Panc1 (cell line): ENCODE measurements around the gene UTF1. TPM values are rescaled to one million over a fixed set of nuclear protein-coding genes. Genes with fewer than 3 reads are reported as not detected.

Source experiments
- ATAC-seq: fragments of 200-7000 bp; cut with Tn5 transposase; 2 replicates; pipeline ENCODE4 v1.9.1; 2020; ENCODE audit warnings: mild to moderate bottlenecking, moderate library complexity
- BruUV-seq: library from RNA; stranded (reverse); fragments of 400-500 nt; replicated peaks from 2 replicates; lab custom pipeline; 2021; lab: Mats Ljungman, UMichigan
- CTCF ChIA-PET: fragments of 300-600 bp; sonication (Branson Sonifier 250); formaldehyde crosslinking; loops from one replicate; lab custom pipeline; 2022; ENCODE audit warnings: antibody characterized with exemption; lab: Charles Lee
- POLR2A ChIA-PET: fragments of 300-600 bp; sonication (Branson Sonifier 250); formaldehyde crosslinking; loops from one replicate; lab custom pipeline; 2022; ENCODE audit warnings: antibody characterized with exemption; lab: Charles Lee
- DNase-seq: peaks from one replicate; pipeline ENCODE4 v3.0.0-alpha.2; 2010; ENCODE audit warnings: low read depth, low spot score
- H3K27ac ChIP-seq: 2 replicates; pipeline ENCODE4 v1.5.1; 2011; ENCODE audit warnings: mild to moderate bottlenecking, low read length, inconsistent platforms
- H3K27me3 ChIP-seq: fragments of 200-500 bp; sonication (Bioruptor generic); 2 replicates; pipeline ENCODE4 v1.6.0; 2014; ENCODE audit warnings: low read length, inconsistent platforms; ENCODE audit not compliant: control insufficient read depth, insufficient read depth
- H3K36me3 ChIP-seq: fragments of 200-500 bp; sonication (Bioruptor generic); 2 replicates; pipeline ENCODE4 v1.5.1; 2014; ENCODE audit warnings: inconsistent platforms, mild to moderate bottlenecking, low read length, moderate library complexity; ENCODE audit not compliant: control insufficient read depth, insufficient read depth
- H3K4me1 ChIP-seq: 2 replicates; pipeline ENCODE4 v1.5.1; 2011; ENCODE audit warnings: inconsistent platforms, mild to moderate bottlenecking, low read length, moderate library complexity; ENCODE audit not compliant: control insufficient read depth, insufficient read depth
- H3K4me3 ChIP-seq, 2 experiments: 2 replicates each; pipeline ENCODE4 v1.5.1; 2011 to 2012; ENCODE audit warnings: low read depth in 2 of 2, low read length in 2 of 2, mild to moderate bottlenecking in 2 of 2, inconsistent platforms in 1 of 2, moderate library complexity in 1 of 2
- H3K9me3 ChIP-seq: fragments of 200-500 bp; sonication (Bioruptor generic); 2 replicates; pipeline ENCODE4 v1.5.1; 2014; ENCODE audit warnings: low read depth, mild to moderate bottlenecking, inconsistent platforms, low read length, moderate library complexity; ENCODE audit not compliant: control insufficient read depth, insufficient read depth
- CTCF ChIP-seq: fragments of 450-650 bp; IDR thresholded peaks from 2 replicates; pipeline ENCODE4 v1.5.1; 2017; ENCODE audit warnings: mild to moderate bottlenecking
- POLR2AphosphoS5 ChIP-seq: IDR thresholded peaks from 2 replicates; pipeline ENCODE4 v1.6.1; 2012; ENCODE audit warnings: mild to moderate bottlenecking, low read depth, low read length, moderate library complexity
- SIN3A ChIP-seq: IDR thresholded peaks from 2 replicates; pipeline ENCODE4 v1.6.1; 2012; ENCODE audit warnings: low read depth, mild to moderate bottlenecking, low read length, moderate library complexity, borderline replicate concordance; ENCODE audit not compliant: insufficient read depth
- TCF7L2 ChIP-seq: IDR thresholded peaks from 2 replicates; pipeline ENCODE4 v1.6.1; 2011; ENCODE audit warnings: mild to moderate bottlenecking, low read depth, low read length, inconsistent platforms
- in situ Hi-C: cut with HindIII; loops from 2 replicates; pipeline ENCODE4 v1.10.0; 2016; ENCODE audit warnings: low sequenced_read_pairs, low pct_unique_long_range_greater_than_20kb
- intact Hi-C: fragments of 100-400 bp; cut with micrococcal nuclease; formaldehyde crosslinking; loops from one replicate; pipeline ENCODE4 v1.10.0; 2022; ENCODE audit not compliant: unreplicated experiment
- total RNA-seq: library from RNA; stranded (reverse); gene quantifications from one replicate; pipeline ENCODE4 v1.2.1, GENCODE V29; 2021; ENCODE audit not compliant: unreplicated experiment
- TF ChIP-seq, protein P1 (sequence below), 2 experiments: IDR thresholded peaks; 2 replicates each; pipeline ENCODE4 v1.6.1; 2011 to 2012; ENCODE audit warnings: low read depth in 2 of 2, control low read depth in 1 of 2, low read length in 1 of 2, mild to moderate bottlenecking in 1 of 2, moderate library complexity in 1 of 2; ENCODE audit not compliant: insufficient read depth in 1 of 2

The UTF1 gene
- total RNA-seq, 1 experiment from 2014 or later, result not detected

GRCh38 chr10:133245439-133246235 is 15.6 kb downstream of the UTF1 start:
- H3K4me3 ChIP-seq, result no peak overlapping the region
- H3K27me3 ChIP-seq, result no peaks in the 10 kb centered on the region
- ATAC-seq (no peak), DNase-seq (no peak)
- no TSS peak for BruUV-seq
- H3K27ac ChIP-seq, result no peak overlapping the region
- intact Hi-C loops, result no loop called here
- in situ Hi-C loops, result no loop called here
- H3K36me3 ChIP-seq, result no peaks in the 10 kb centered on the region
- no peaks in the 10 kb centered on the region for H3K4me1 ChIP-seq
- H3K9me3 ChIP-seq, result no peaks in the 10 kb centered on the region
- CTCF ChIA-PET, result no interaction called here
- POLR2A ChIA-PET, result no interaction called here
- TF ChIP-seq CTCF (no peak), SIN3A (no peak), POLR2AphosphoS5 (no peak), TCF7L2 (no peak)
- TF ChIP-seq, protein P1, sequence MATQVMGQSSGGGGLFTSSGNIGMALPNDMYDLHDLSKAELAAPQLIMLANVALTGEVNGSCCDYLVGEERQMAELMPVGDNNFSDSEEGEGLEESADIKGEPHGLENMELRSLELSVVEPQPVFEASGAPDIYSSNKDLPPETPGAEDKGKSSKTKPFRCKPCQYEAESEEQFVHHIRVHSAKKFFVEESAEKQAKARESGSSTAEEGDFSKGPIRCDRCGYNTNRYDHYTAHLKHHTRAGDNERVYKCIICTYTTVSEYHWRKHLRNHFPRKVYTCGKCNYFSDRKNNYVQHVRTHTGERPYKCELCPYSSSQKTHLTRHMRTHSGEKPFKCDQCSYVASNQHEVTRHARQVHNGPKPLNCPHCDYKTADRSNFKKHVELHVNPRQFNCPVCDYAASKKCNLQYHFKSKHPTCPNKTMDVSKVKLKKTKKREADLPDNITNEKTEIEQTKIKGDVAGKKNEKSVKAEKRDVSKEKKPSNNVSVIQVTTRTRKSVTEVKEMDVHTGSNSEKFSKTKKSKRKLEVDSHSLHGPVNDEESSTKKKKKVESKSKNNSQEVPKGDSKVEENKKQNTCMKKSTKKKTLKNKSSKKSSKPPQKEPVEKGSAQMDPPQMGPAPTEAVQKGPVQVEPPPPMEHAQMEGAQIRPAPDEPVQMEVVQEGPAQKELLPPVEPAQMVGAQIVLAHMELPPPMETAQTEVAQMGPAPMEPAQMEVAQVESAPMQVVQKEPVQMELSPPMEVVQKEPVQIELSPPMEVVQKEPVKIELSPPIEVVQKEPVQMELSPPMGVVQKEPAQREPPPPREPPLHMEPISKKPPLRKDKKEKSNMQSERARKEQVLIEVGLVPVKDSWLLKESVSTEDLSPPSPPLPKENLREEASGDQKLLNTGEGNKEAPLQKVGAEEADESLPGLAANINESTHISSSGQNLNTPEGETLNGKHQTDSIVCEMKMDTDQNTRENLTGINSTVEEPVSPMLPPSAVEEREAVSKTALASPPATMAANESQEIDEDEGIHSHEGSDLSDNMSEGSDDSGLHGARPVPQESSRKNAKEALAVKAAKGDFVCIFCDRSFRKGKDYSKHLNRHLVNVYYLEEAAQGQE (IDR thresholded peaks at IDR 0.05; ENCODE audit: insufficient read depth in 1 of 2, low read depth in 2 of 2, low read length in 1 of 2), result no peak

DNA sequence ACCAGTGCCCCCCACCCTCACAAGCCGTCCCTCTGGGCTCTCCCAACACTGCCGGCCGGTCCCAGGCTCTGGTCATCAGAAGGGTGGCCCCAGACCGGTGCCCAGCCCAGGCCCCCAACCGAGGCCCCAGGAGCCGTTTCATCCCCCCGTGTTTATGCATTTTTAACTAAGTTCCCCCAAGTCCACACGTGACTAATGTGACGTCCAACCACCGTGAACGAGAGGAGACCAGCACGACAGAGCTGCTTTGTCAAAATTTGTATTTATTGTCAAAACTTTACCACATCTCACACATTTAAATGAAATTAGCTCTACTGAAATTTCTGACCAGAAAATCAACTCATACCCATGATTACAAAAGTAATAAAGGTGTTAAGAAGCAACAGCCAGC is 16.2 kb downstream of the UTF1 start:
- Histone ChIP-seq H3K27me3 (no peaks in the 10 kb centered on the region), H3K27ac (no peak overlapping the region)

More for the DNA sequence above, 16.2 kb downstream of the UTF1 start:
- no TSS peak for BruUV-seq
- DNase-seq (no peak), ATAC-seq (no peak)
- Histone ChIP-seq H3K9me3 (no peaks in the 10 kb centered on the region), H3K4me1 (no peaks in the 10 kb centered on the region), H3K36me3 (no peaks in the 10 kb centered on the region), H3K4me3 (no peak overlapping the region)
- ChIA-PET CTCF (interaction anchor here (1.9 kb wide), 1 partner anchor 11 kb away, joined by 13 read pairs; no protein-coding TSS in a partner anchor), POLR2A (no interaction called here)
- intact Hi-C loops (no loop called here), in situ Hi-C loops (no loop called here)
- no peak for TF ChIP-seq POLR2AphosphoS5
- TF ChIP-seq TCF7L2, result no peak
- no peak for TF ChIP-seq CTCF
- TF ChIP-seq, protein P1 (IDR thresholded peaks at IDR 0.05; ENCODE audit: insufficient read depth in 1 of 2, low read depth in 2 of 2, low read length in 1 of 2), result no peak
- TF ChIP-seq SIN3A, result no peak
